H54 (cell line): Measurements from ENCODE around the gene LAX1.
"Not testable (repeated sequence)": the region's sequence is repeated elsewhere in the genome, so short reads cannot be mapped to it uniquely, and the experiment has no call there.

Experiments used
- DNase-seq: peaks from one replicate; pipeline ENCODE4 v3.0.0; 2011; ENCODE audit warnings: low spot score, mixed read lengths; ENCODE audit not compliant: insufficient read length
- FAIRE-seq: peaks from 3 replicates; lab custom pipeline; 2011; peaks lifted over from hg19 to GRCh38; lab: Jason Lieb, UNC
- POLR2A ChIP-seq: IDR thresholded peaks from 2 replicates; pipeline ENCODE4 v1.6.1; 2011; ENCODE audit warnings: low read depth, mild to moderate bottlenecking, low read length

LAX1 gene

DNA sequence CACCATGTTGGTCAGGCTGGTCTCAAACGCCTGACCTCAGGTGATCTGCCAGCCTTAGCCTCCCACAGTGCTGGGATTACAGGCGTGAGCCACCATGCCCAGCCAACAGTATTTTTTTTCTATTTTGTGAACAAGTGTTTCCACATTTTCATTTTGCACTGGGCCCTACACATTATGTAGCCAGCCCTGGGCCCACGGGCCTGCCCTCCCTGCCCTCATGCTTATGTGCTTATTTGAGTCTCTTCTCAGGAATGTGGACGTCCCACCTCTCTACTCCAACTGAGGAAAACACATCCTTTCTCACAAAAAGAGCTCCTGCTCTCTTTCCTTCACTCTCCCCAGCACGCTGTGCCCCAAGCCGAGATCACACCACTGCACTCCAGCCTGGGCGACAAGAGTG lies 17.0 kb downstream of the LAX1 start:
- FAIRE-seq (no peak), DNase-seq (no peak)
- no peak for TF ChIP-seq POLR2A

GRCh38 chr1:203789966-203790365 lies 25.0 kb downstream of the LAX1 start:
- FAIRE-seq (no peak), DNase-seq (no peak)
- no peak for TF ChIP-seq POLR2A

DNA sequence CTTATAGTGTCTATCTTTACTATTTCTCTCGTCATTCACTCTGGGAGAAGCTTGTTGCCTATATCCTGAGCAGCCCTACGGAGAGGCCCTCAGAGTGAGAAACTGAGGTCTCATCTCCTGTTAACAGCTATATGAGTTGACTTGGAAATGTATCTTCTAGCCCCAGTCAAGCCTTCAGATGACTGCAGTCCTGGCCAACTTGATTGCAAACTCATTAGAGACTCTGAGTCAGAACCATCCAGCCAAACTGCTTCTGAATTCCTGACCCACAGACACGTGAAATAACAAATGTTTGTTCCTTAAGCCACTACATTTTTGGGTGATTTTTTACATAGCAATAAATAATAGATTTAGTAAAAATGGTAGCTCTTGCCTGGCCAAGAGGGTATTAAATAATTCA lies 26.5 kb downstream of the LAX1 start:
- DNase-seq = no peak
- no peak for TF ChIP-seq POLR2A
- no peak for FAIRE-seq

DNA sequence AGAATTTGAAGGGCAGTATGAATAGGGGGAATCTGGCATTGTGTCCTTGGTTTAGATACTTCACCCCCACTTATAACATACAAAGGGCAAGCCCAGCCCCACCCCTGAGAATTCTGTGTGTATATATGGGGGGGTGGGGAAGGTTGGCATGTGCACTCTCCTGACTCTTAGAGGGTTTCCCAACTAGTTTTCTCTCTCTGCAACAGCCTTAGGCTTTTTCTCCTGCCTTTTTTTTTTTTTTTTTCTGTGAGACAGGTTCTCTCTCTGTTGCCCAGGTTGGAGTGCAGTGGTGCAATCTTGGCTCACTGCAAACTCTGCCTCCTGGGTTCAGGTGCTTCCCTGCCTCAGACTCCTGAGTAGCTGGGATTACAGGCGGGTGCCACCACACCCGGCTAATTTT lies 27.5 kb downstream of the LAX1 start:
- no peak for DNase-seq
- no peak for TF ChIP-seq POLR2A
- FAIRE-seq = no peak

DNA sequence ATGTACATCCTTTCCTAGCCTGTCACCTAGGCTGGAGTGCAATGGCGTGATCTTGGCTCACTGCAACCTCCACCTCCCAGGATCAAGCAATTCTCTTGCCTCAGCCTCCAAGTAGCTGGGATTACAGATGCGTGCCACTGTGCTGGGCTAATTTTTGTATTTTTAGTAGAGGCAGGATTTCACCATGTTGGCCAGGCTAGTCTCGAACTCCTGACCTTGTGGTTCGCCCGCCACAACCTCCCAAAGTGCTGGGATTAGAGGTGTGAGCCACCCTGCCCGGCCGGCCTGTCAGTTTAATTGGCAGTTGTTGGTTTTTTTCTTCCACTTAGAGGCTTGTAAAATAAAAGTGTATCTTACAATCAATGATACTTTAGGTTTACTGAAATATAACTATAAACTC lies 28.6 kb downstream of the LAX1 start:
- not testable (repeated sequence) for FAIRE-seq, DNase-seq

GRCh38 chr1:203794764-203795440 lies 29.9 kb downstream of the LAX1 start:
- no peak for TF ChIP-seq POLR2A
- FAIRE-seq (no peak), DNase-seq (no peak)

DNA sequence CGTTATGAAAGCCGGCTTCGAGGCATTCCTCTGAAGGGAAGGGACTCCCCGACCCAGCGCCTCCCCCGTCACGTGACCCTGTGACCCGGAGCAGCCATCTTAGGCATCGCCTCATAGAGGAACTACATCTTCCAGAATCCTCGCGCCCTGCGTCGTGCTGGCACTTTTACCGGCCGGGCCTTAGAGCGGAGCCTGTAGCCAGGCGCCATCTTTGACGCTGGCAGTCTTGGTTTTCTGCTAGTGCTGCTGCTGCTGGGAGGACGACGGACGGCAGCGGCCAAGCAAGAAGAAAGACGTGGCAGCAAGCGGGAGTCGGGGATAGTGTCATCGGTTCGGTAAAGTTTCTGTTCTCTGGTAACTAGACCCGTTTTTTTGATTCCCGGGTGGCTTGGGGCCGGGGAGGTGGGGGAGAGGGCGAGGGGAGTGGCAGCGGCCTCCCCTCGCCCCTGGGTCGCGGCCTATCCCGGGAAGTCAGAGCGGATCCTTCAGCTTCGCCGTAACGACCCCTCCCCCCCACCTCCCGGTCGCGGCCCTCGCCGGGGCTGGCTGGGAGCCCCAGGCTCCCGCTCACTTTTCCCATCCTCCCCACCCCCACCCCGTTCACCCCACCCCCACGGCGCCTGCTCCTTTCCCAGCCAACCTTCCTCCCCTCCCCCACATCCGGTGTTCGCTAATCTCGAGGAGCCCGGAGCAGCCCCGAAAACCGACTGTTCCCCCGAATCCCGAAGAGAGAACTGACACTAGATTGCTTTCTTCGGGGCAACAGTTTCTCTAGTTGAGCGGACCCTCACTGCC lies 30.7 kb downstream of the LAX1 start, which contains the start of the genes ZBED6 and ZC3H11A:
ZBED6 (plus strand) TSS at position 183 of the 795 bp plus-strand sequence. CDS start 1,900 bp downstream, outside the sequence.
ZC3H11A (plus strand) TSS at position 183 of the 795 bp plus-strand sequence. CDS start 21,448 bp downstream, outside the sequence.
- DNase-seq (peak; percentile 85), FAIRE-seq (peak; percentile 61)
- peak; percentile 38 for TF ChIP-seq POLR2A

GRCh38 chr1:203796236-203796605 lies 31.2 kb downstream of the LAX1 start:
- TF ChIP-seq POLR2A = no peak
- FAIRE-seq (no peak), DNase-seq (no peak)

- DNase-seq (no peak), FAIRE-seq (no peak)
- TF ChIP-seq POLR2A = no peak
Observed at GRCh38 chr1:203797216-203797615, 32.2 kb downstream of the LAX1 start.

DNA sequence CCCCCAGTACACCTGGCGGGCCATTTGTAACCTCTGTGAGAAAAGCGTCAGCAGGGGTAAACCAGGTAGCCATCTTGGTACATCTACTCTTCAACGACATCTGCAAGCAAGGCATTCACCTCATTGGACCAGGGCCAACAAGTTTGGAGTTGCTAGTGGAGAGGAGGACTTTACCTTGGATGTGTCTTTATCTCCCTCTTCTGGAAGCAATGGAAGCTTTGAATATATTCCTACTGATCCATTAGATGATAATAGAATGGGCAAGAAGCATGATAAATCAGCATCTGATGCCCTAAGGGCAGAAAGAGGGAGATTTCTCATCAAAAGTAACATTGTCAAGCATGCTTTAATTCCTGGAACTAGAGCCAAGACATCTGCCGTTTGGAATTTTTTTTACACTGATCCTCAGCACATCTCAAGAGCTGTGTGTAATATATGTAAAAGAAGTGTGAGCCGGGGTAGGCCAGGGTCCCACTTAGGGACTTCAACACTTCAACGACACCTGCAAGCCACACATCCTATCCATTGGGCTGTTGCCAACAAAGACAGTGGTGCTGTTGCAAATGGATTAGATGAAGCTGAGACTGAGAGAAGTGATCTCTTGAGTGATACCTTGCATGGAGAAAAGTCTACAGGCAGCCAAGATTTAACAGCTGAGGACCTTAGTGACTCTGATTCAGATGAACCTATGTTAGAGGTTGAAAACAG lies 33.1 kb downstream of the LAX1 start:
- no peak for FAIRE-seq

DNA sequence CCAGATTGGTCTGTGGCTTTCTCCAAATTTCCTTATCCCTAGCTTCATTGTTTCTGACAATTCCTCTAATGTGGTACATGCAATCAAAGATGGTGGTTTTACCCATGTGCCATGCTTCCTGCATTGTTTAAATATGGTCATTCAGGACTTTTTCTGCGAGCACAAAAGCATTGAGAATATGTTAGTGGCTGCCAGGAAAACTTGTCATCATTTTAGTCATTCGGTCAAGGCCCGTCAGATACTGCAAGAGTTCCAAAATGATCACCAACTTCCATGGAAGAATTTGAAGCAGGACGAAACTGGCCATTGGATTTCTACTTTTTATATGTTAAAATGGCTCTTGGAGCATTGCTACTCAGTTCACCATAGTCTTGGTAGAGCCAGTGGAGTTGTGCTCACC lies 34.2 kb downstream of the LAX1 start:
- no peak for TF ChIP-seq POLR2A
- DNase-seq (no peak), FAIRE-seq (no peak)

More for the DNA sequence above, 33.1 kb downstream of the LAX1 start:
- DNase-seq = no peak
- no peak for TF ChIP-seq POLR2A

GRCh38 chr1:203799971-203800370 lies 35.0 kb downstream of the LAX1 start:
- no peak for TF ChIP-seq POLR2A
- no peak for DNase-seq
- FAIRE-seq = no peak

- FAIRE-seq (no peak), DNase-seq (no peak)
- TF ChIP-seq POLR2A = no peak
Observed at GRCh38 chr1:203805689-203806088, 40.7 kb downstream of the LAX1 start.

GRCh38 chr1:203807196-203807595 lies 42.2 kb downstream of the LAX1 start:
- no peak for DNase-seq
- TF ChIP-seq POLR2A = no peak
- no peak for FAIRE-seq
